Measurements from ENCODE around the gene DNAJB11. TPM values are rescaled to one million over a fixed set of nuclear protein-coding genes. Genes with fewer than 3 reads are reported as not detected.
"Not testable (repeated sequence)": the region's sequence is repeated elsewhere in the genome, so short reads cannot be mapped to it uniquely, and the experiment has no call there.

The DNAJB11 gene
- total RNA-seq, 1 experiment from 2014 or later, result 87.9 TPM

- intact Hi-C loops (cut with micrococcal nuclease; ENCODE audit: unreplicated experiment) (no loop called here), in situ Hi-C loops (cut with HindIII; ENCODE audit: low pct_unique_long_range_greater_than_20kb, low sequenced_read_pairs) (no loop called here)
- ChIA-PET POLR2A (no interaction called here), CTCF (no interaction called here)
- TF ChIP-seq TCF7L2 (IDR thresholded peaks at IDR 0.05; ENCODE audit: low read depth, low read length), result no peak
- no peak for TF ChIP-seq REST (IDR thresholded peaks at IDR 0.05; ENCODE audit: insufficient read depth in 1 of 2, low read depth in 2 of 2, low read length in 1 of 2)
- TF ChIP-seq SIN3A (IDR thresholded peaks at IDR 0.05; ENCODE audit: borderline replicate concordance, insufficient read depth, low read depth, low read length), result no peak
- no peak for TF ChIP-seq POLR2AphosphoS5 (IDR thresholded peaks at IDR 0.05; ENCODE audit: low read depth, low read length)
- TF ChIP-seq CTCF (IDR thresholded peaks at IDR 0.05), result no peak
- H3K4me3 ChIP-seq (ENCODE audit: low read depth in 2 of 2, low read length in 2 of 2), result no peak overlapping the region
- peaks cover 8% of the 10 kb centered on the region for H3K27me3 ChIP-seq (ENCODE audit: control insufficient read depth, insufficient read depth, low read length)
- H3K27ac ChIP-seq (ENCODE audit: low read length), result no peak overlapping the region
- no peaks in the 10 kb centered on the region for H3K9me3 ChIP-seq (ENCODE audit: control insufficient read depth, insufficient read depth, low read depth, low read length)
- no peaks in the 10 kb centered on the region for H3K36me3 ChIP-seq (ENCODE audit: control insufficient read depth, insufficient read depth, low read length)
- ATAC-seq (no peak), DNase-seq (ENCODE audit: low read depth, low spot score) (no peak)
- H3K4me1 ChIP-seq (ENCODE audit: control insufficient read depth, insufficient read depth, low read length), result no peaks in the 10 kb centered on the region
- no TSS peak for BruUV-seq (replicated peaks)
These were observed 63.0 kb downstream of the DNAJB11 start for GRCh38 chr3:186633481-186633880.

- in situ Hi-C loops (cut with HindIII; ENCODE audit: low pct_unique_long_range_greater_than_20kb, low sequenced_read_pairs); CTCF ChIA-PET: not testable (repeated sequence)
These were observed 63.7 kb downstream of the DNAJB11 start for GRCh38 chr3:186634207-186634606.

More at GRCh38 chr3:186634207-186634606, 63.7 kb downstream of the DNAJB11 start:
- H3K4me3 ChIP-seq (ENCODE audit: low read depth in 2 of 2, low read length in 2 of 2); POLR2A ChIA-PET; H3K36me3 ChIP-seq (ENCODE audit: control insufficient read depth, insufficient read depth, low read length); H3K27ac ChIP-seq (ENCODE audit: low read length); H3K4me1 ChIP-seq (ENCODE audit: control insufficient read depth, insufficient read depth, low read length); H3K9me3 ChIP-seq (ENCODE audit: control insufficient read depth, insufficient read depth, low read depth, low read length); BruUV-seq (replicated peaks); DNase-seq (ENCODE audit: low read depth, low spot score); ATAC-seq; intact Hi-C loops (cut with micrococcal nuclease; ENCODE audit: unreplicated experiment): not testable (repeated sequence)
- H3K27me3 ChIP-seq (ENCODE audit: control insufficient read depth, insufficient read depth, low read length), result peaks cover 11% of the 10 kb centered on the region

Other genes starting within 250 kb of the DNAJB11 start
- 0.46 TPM for gene DGKG, start 208.5 kb upstream of the DNAJB11 start, total RNA-seq (2021; ENCODE audit: unreplicated experiment)
- 2.8 TPM for gene CRYGS, start 26.3 kb upstream of the DNAJB11 start, total RNA-seq (2021; ENCODE audit: unreplicated experiment)
- 14.5 TPM for gene TBCCD1, start 3.4 kb upstream of the DNAJB11 start, total RNA-seq (2021; ENCODE audit: unreplicated experiment)
- gene AHSG, start 42.3 kb downstream of the DNAJB11 start, total RNA-seq (2021; ENCODE audit: unreplicated experiment), result 0.85 TPM
- gene FETUB, start 69.7 kb downstream of the DNAJB11 start, total RNA-seq (2021; ENCODE audit: unreplicated experiment), result not detected
- not detected for gene HRG, start 95.3 kb downstream of the DNAJB11 start, total RNA-seq (2021; ENCODE audit: unreplicated experiment)
- gene KNG1, start 146.6 kb downstream of the DNAJB11 start, total RNA-seq (2021; ENCODE audit: unreplicated experiment), result 0.23 TPM
- gene EIF4A2, start 212.9 kb downstream of the DNAJB11 start, total RNA-seq (2021; ENCODE audit: unreplicated experiment), result 219 TPM
- 70.7 TPM for gene RFC4, start 235.8 kb downstream of the DNAJB11 start, total RNA-seq (2021; ENCODE audit: unreplicated experiment)